NCI-H1436 (cell line): Measurements from ENCODE around the gene USP24.
"Not testable (repeated sequence)": the region's sequence is repeated elsewhere in the genome, so short reads cannot be mapped to it uniquely, and the experiment has no call there.

Experiments
- DNase-seq: peaks from one replicate; lab custom pipeline; 2025; lab: John Stamatoyannopoulos, UW

Gene USP24

DNA sequence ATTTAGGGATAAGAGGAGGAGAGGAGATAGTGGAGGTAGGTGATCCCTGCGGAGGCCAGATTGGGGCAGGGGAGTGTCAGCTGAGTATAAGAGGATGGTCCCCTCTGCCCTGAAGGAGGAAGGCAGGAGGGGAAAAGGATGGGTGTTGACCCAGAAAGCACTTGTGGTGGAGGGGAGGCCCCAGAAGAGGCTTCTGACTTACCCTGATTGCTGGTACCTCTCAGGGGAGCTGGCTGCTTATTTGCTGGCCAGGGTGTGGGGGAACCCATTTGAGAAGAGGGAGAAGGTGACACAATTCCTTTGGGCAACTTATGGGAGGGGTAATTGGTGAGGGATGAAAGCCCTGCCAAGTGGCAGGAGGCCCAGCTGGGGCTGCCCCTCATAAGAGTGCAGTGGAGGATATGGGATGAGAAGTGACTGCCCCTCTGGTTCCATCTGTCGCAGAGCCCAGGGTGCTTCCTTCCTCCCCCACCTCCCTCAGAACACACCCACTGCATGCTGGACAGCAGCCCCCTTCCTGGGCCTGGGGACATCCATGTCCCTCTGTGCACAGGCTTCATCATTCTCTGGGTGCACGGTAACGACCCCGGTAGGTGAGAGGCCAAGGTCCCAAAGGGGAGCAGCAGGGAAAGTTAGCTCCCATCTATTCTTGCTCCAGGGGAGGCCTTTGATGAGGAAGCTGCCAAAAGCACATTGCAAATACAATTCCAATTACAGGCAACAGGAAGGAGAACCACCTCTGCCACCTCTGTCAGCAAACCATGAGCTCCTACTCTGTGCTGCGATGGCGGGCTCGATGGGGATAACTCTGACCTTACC, 177.2 kb downstream of the USP24 start:
- no peak for DNase-seq

DNA sequence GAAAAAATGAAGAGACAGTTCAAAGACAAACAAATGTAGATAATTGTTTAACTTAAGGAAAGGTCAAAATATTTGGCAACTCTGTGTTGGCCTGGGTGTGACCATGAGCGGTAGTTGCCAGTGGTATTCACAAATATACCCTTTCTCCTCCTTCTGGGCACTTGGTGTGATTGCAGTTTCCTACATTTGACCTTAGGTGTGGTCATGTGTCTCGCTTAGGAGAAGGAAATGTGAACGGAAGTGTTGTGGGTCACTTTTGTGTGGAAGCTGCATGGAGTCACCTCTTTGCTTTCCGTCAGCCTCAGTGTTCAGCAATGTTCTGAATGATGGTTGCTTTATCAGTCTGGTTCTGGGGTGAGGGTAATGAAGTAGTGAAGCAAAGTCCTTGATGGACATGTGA, 179.3 kb downstream of the USP24 start:
- DNase-seq: no peak

DNA sequence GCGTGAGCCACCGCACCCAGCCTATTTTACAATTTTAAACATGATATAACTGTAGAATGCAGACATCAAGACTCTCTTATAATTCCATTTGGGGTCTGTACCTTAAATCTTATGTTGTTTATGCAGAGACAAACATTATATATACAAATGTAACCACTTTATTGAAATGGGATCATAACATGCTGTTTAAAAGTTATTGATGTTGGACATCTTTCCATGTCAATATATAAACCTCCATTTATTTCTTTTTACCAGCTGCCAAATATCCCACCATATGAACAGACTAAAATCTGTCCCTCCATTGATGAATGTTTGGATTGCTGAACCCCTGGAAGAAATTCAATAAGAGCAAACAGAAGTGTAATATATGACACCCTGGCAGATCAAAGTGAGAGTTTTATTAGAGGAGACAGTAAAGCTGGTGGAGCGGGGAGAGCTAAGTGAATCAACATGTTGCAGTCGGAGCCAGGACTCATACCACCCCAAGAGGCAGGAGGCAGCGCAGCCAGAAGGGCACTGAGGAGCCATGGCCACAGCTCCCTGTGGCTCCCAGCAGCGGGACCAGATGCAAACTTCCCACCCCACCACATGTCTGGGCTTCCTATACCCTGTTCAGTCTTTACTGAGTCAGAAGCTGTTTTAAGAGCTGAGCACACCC, 180.6 kb downstream of the USP24 start:
- no peak for DNase-seq

DNA sequence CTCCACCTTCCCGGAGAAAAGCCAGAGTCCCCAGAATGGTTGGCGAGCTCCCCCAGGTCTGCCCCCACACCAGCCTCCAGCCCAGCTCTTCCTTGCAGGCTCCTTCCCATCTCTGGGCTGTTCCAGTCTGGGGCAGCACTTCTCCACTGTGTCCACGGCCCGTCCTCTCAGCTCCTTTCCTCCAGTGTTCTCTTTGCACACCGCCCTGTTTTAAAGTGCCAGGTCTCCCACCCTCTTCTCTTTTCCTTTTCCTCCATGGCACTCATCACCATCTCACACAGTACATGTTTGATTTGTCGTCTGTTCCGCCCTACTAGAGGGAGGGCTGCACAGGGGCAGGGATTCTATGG, 181.9 kb downstream of the USP24 start:
- no peak for DNase-seq

DNA sequence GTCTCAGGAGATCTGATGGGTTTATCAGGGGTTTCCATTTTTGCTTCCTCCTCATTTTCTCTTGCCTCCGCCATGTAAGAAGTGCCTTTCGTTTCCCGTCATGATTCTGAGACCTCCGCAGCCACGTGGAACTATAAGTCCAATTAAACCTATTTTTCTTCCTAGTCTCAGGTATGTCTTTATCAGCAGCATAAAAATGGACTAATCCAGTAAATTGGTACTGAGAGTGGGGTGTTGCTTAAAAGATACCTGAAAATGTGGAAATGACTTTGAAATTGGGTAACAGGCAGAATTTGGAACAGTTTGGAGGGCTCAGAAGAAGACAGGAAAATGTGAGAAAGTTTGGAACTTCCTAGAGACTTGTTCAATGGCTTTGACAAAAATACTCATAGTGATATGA, 184.1 kb downstream of the USP24 start:
- DNase-seq: not testable (repeated sequence)

DNA sequence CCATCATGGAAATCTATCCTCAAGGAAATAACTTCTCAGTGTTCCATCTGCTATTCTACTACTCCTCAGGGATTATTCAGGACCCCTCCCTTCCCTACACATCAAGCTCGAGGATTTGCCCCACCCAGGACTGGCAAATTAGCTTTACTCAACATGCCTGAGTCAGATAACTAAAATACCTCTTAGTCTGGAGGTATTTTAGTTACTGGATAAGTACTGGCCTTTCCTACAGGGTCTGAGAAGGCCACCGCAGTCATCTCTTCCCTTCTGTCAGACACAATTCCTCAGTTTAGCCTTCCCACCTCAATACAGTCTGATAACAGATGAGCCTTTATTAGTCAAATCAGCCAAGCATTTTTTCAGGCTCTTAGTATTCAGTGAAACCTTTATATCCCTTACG, 188.5 kb downstream of the USP24 start:
- DNase-seq: not testable (repeated sequence)

DNA sequence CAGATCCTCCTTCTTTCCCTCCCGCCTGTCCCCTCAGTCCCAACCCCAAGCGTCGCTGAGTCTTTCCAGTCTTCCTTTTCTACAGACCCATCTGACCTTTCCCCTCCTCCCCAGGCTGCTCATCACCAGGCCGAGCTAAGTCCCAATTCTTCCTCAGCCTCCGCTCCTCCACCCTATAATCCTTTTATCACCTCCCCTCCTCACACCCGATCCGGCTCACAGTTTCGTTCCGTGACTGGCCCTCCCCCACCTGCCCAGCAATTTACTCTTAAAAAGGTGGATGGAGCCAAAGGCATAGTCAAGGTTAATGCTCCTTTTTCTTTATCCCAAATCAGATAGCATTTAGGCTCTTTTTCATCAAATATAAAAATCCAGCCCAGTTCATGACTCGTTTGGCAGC, 191.0 kb downstream of the USP24 start:
- not testable (repeated sequence) for DNase-seq

DNA sequence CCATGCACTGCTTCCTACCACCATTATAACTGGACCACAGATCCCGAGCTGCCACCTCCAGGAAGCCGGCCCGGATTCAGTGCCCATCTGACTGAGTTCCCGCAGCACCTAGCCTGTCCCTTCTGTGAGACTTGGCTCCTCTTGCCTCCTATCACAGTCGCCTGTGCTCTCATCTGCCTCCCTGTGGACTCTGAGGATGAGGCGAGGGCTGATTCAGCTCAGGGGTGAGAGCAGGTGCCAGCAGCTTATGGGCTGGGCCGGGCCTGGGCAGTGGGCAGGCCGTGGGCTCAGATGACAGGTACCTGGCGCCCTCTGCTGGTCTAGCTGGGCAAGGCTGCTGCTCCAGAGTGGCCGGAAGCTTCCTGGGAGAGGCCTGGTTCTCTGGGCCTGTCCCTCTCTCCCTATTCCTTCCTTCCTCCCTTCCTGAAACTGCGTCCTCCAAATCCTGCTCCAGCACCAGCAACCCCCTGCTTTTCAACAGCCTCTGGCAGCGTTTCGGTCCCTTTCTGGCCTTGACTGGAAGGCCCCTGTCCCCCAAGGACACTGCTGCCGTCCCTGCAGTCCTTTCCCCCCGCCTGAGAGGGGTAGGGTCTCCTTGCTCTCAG, 193.1 kb downstream of the USP24 start:
- peak; percentile 86 for DNase-seq

DNA sequence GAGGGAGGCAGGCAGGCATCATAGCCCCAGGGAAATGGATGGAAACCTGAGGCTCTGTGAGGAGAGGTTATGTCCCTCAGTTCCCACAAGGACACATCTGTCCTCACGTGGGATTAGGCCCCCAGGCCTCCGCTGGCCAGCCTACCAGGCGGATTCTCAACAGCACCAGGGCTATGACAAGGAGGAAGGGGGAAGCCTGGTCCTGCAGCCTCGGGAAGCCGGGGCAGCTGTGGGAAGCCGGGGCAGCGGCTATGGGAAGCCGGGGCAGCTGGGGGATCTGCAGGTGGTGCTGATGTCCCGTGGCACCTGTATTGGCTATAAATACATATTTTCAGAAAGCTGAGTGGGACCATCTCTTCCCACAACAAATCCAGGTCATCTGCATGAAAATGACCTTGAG, 196.8 kb downstream of the USP24 start:
- DNase-seq: no peak
